ENCODE data around the gene GPR84.

Gene GPR84

GRCh38 chr12:54387114-54387467 lies 22.8 kb upstream of the GPR84 start:
- no peak for TF ChIP-seq CTCF (IDR thresholded peaks at IDR 0.05; ENCODE audit: low read depth, low read length, missing control alignments)
- H3K4me3 ChIP-seq (replicated peaks; ENCODE audit: low read depth, low read length) = no peak overlapping the region
- no peak for DNase-seq (ENCODE audit: extremely low read depth, low read depth)

GRCh38 chr12:54386403-54387113 lies 22.3 kb upstream of the GPR84 start:
- DNase-seq (ENCODE audit: extremely low read depth, low read depth) = no peak
- TF ChIP-seq CTCF (IDR thresholded peaks at IDR 0.05; ENCODE audit: low read depth, low read length, missing control alignments) = no peak
- H3K4me3 ChIP-seq (replicated peaks; ENCODE audit: low read depth, low read length) = no peak overlapping the region

DNA sequence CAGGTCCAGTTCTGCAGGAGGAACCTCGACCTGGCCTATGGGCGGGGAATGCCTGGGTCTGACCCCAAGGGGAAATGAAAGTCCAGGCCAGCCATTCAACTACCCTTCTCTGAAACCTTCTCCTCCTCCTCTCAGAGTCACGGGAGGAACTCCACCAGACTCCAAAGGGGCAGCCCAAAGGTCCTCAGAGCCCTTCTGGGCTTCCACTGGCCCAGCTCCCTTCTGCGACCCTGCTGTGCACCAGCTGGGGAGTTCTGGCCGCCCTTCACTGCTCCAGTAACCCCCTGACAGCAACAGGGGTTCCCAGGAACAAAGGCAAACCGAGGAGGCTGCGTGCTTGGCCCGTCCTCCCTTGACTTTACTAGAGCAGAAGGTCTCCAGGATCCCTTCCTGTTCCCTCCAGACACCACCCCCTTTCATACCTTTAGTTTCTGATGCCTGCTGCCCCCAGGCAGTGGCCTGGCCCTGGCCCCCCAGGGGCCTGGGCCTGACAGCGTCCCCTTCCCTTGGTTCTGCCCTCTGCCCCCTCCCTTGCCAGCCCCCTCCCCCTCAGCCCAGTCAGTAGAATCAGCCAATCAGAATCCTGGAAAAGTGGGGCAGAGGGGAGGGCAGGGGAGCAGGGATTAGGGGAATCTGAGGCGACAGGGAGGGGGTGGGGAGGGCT lies 21.1 kb upstream of the GPR84 start:
- DNase-seq (ENCODE audit: extremely low read depth, low read depth) = no peak
- no peak overlapping the region for H3K4me3 ChIP-seq (replicated peaks; ENCODE audit: low read depth, low read length)

GRCh38 chr12:54384591-54385041 lies 20.3 kb upstream of the GPR84 start, which contains the start of gene ZNF385A:
Gene ZNF385A, minus strand, starts transcription at chr12:54384733. Its CDS starts 219 bp downstream, at chr12:54384514.
- DNase-seq (ENCODE audit: extremely low read depth, low read depth) = no peak
- TF ChIP-seq CTCF (IDR thresholded peaks at IDR 0.05; ENCODE audit: low read depth, low read length, missing control alignments) = no peak
- H3K4me3 ChIP-seq (replicated peaks; ENCODE audit: low read depth, low read length) = no peak within 1 kb of the TSS

More for the DNA sequence above, 21.1 kb upstream of the GPR84 start:
- TF ChIP-seq CTCF (IDR thresholded peaks at IDR 0.05; ENCODE audit: low read depth, low read length, missing control alignments) = no peak

GRCh38 chr12:54383041-54383609 lies 18.8 kb upstream of the GPR84 start:
- no peak overlapping the region for H3K4me3 ChIP-seq (replicated peaks; ENCODE audit: low read depth, low read length)
- no peak for TF ChIP-seq CTCF (IDR thresholded peaks at IDR 0.05; ENCODE audit: low read depth, low read length, missing control alignments)
- peak; percentile 77 for DNase-seq (ENCODE audit: extremely low read depth, low read depth)

DNA sequence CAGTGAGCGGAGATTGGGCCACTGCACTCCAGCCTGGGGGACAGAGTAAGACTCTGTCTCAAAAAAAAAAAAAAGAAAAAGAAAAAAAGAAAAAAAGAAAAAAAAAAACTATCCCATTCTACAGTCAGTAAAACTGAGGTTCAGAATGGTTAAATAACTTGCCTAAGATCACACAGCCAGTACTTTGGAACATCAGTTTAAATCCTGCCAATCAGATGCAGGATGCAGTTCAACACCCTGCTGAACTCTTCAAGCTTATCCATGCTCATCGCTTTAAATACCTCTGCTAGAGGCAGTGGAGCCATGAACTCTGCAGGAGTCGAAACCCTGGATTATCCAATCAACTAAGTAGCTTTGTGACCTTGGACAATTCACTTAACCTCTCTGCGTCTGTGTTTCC lies 16.9 kb upstream of the GPR84 start:
- no peak for TF ChIP-seq CTCF (IDR thresholded peaks at IDR 0.05; ENCODE audit: low read depth, low read length, missing control alignments)
- H3K4me3 ChIP-seq (replicated peaks; ENCODE audit: low read depth, low read length) = no peak overlapping the region
- DNase-seq (ENCODE audit: extremely low read depth, low read depth) = no peak
